Mammary epithelial cell (primary cell): Measurements from ENCODE around the gene TRIP12.

ENCODE experiments used
- CTCF ChIP-seq, 2 donors: IDR thresholded peaks in 1 of 2; conservative IDR thresholded peaks in 1 of 2; 2 replicates each; pipeline ENCODE4 v1.5.1; 2011 to 2012; ENCODE audit warnings: inconsistent platforms in 2 of 2, low read length in 2 of 2, mild to moderate bottlenecking in 2 of 2, control low read depth in 1 of 2, low read depth in 1 of 2; ENCODE audit not compliant: insufficient read depth in 1 of 2; ENCODE audit errors: extremely low read depth in 1 of 2
- EZH2 ChIP-seq: IDR thresholded peaks from 2 replicates; pipeline ENCODE4 v1.6.1; 2012; ENCODE audit warnings: low read length, inconsistent platforms, borderline replicate concordance

GRCh38 chr2:229969921-229970320 lies 48.1 kb upstream of the TRIP12 start:
- TF ChIP-seq CTCF (conservative IDR thresholded peaks at IDR 0.05 in 1 of 2, IDR thresholded peaks at IDR 0.05 in 1 of 2; ENCODE audit: extremely low read depth in 1 of 2, insufficient read depth in 1 of 2, low read depth in 1 of 2, low read length in 2 of 2) (no peak), EZH2 (no peak)
